ENCODE results near the gene FOXN3. TPM values are rescaled to one million over a fixed set of nuclear protein-coding genes. Genes with fewer than 3 reads are reported as not detected.

Gene FOXN3
- total and polyA plus RNA-seq, 2 donors (not counting 3 experiments of a cell fraction or from before 2014, with no cell fraction given): 16.9 to 41.8 TPM

- Histone ChIP-seq H4K20me1 (replicated peaks; ENCODE audit: control insufficient read depth, extremely low read depth, insufficient read depth, low read length) (no peaks in the 10 kb centered on the region), H3K27ac (ENCODE audit: insufficient read depth, low read depth, low read length) (no peak overlapping the region), H3K79me2 (ENCODE audit: control insufficient read depth, insufficient read depth, low read length) (no peaks in the 10 kb centered on the region), H3K9me1 (replicated peaks; ENCODE audit: control insufficient read depth, extremely low read depth, insufficient read depth, low read length) (no peaks in the 10 kb centered on the region), H3K4me1 (ENCODE audit: control insufficient read depth, extremely low read depth, insufficient read depth, low read length) (peaks cover 5% of the 10 kb centered on the region), H3K27me3 (ENCODE audit: control insufficient read depth in 2 of 2, insufficient read depth in 2 of 2, low read length in 2 of 2) (no peaks in the 10 kb centered on the region), H3K9me3 (replicated peaks; ENCODE audit: control insufficient read depth, insufficient read depth, low read length) (no peaks in the 10 kb centered on the region), H3K4me2 (ENCODE audit: insufficient read depth, low read length) (no peak overlapping the region), H2AFZ (ENCODE audit: low read depth, low read length) (no peak overlapping the region), H3K36me3 (ENCODE audit: control insufficient read depth in 2 of 2, extremely low read depth in 1 of 2, insufficient read depth in 2 of 2, low read length in 2 of 2) (no peaks in the 10 kb centered on the region), H3K4me3 (replicated peaks in 1 of 3; ENCODE audit: insufficient read depth in 1 of 3, low read depth in 1 of 3, low read length in 3 of 3) (no peak overlapping the region), H3K9ac (replicated peaks; ENCODE audit: extremely low read depth, insufficient read depth, low read length) (no peak overlapping the region)
- FAIRE-seq: no peak
- POLR2A ChIA-PET: interaction anchor here (0.7 kb wide), 2 partner anchors 20 to 84 kb away, joined by 3 read pairs; no protein-coding TSS in a partner anchor
- dilution Hi-C loops (cut with MboI; ENCODE audit: extremely low pct_ligation_motif_present, low sequenced_read_pairs) (no loop called here), intact Hi-C loops (cut with micrococcal nuclease) (no loop called here)
- CTCF ChIA-PET: interaction anchor here (0.7 kb wide), 1 partner anchor 282 kb away, joined by 3 read pairs; no protein-coding TSS in a partner anchor
- DNase-seq (ENCODE audit: low read depth, low spot score): no peak
- BruUV-seq (replicated peaks): no TSS peak
- TF ChIP-seq, protein P1, sequence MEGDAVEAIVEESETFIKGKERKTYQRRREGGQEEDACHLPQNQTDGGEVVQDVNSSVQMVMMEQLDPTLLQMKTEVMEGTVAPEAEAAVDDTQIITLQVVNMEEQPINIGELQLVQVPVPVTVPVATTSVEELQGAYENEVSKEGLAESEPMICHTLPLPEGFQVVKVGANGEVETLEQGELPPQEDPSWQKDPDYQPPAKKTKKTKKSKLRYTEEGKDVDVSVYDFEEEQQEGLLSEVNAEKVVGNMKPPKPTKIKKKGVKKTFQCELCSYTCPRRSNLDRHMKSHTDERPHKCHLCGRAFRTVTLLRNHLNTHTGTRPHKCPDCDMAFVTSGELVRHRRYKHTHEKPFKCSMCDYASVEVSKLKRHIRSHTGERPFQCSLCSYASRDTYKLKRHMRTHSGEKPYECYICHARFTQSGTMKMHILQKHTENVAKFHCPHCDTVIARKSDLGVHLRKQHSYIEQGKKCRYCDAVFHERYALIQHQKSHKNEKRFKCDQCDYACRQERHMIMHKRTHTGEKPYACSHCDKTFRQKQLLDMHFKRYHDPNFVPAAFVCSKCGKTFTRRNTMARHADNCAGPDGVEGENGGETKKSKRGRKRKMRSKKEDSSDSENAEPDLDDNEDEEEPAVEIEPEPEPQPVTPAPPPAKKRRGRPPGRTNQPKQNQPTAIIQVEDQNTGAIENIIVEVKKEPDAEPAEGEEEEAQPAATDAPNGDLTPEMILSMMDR (IDR thresholded peaks at IDR 0.05; ENCODE audit: extremely low read depth in 1 of 2, insufficient read depth in 1 of 2, low read depth in 1 of 2, low read length in 2 of 2): no peak
Measured at GRCh38 chr14:89435492-89435891, 18.5 kb upstream of the FOXN3 start.

- peaks cover 20% of the 10 kb centered on the region for H3K4me1 ChIP-seq (ENCODE audit: control insufficient read depth, extremely low read depth, insufficient read depth, low read length)
- H2AFZ ChIP-seq (ENCODE audit: low read depth, low read length): no peak overlapping the region
- no peak overlapping the region for H3K27ac ChIP-seq (ENCODE audit: insufficient read depth, low read depth, low read length)
- ChIA-PET POLR2A (no interaction called here), CTCF (no interaction called here)
- H3K4me2 ChIP-seq (ENCODE audit: insufficient read depth, low read length): no peak overlapping the region
- H3K27me3 ChIP-seq (ENCODE audit: control insufficient read depth in 2 of 2, insufficient read depth in 2 of 2, low read length in 2 of 2): no peaks in the 10 kb centered on the region
- H3K4me3 ChIP-seq (replicated peaks in 1 of 3; ENCODE audit: insufficient read depth in 1 of 3, low read depth in 1 of 3, low read length in 3 of 3): no peak overlapping the region
- H3K36me3 ChIP-seq (ENCODE audit: control insufficient read depth in 2 of 2, extremely low read depth in 1 of 2, insufficient read depth in 2 of 2, low read length in 2 of 2): no peaks in the 10 kb centered on the region
- BruUV-seq (replicated peaks): no TSS peak
- intact Hi-C loops (cut with micrococcal nuclease): no loop called here
- no peak for TF ChIP-seq MAX (IDR thresholded peaks at IDR 0.05; ENCODE audit: insufficient read depth, insufficient read length)
- TF ChIP-seq POLR2AphosphoS5 (IDR thresholded peaks at IDR 0.05; ENCODE audit: insufficient read depth, low read depth, low read length): no peak
- no peak for TF ChIP-seq EZH2 (IDR thresholded peaks at IDR 0.05; ENCODE audit: borderline replicate concordance, low read depth, low read length, severe bottlenecking)
- TF ChIP-seq FOS (IDR thresholded peaks at IDR 0.05; ENCODE audit: borderline replicate concordance, insufficient read depth, low read length): no peak
- no peak for TF ChIP-seq JUN (IDR thresholded peaks at IDR 0.05; ENCODE audit: borderline replicate concordance, insufficient read depth, insufficient read length, low read depth)
- TF ChIP-seq POLR2A (IDR thresholded peaks at IDR 0.05; ENCODE audit: low read depth, low read length): no peak
- no peak for TF ChIP-seq GATA2 (IDR thresholded peaks at IDR 0.05; ENCODE audit: insufficient read depth, insufficient read length, low read depth, low read length)
- no peak for TF ChIP-seq MYC (IDR thresholded peaks at IDR 0.05; ENCODE audit: low read depth, low read length)
- TF ChIP-seq, protein P1 (IDR thresholded peaks at IDR 0.05; ENCODE audit: extremely low read depth in 1 of 2, insufficient read depth in 1 of 2, low read depth in 1 of 2, low read length in 2 of 2): no peak
- H4K20me1 ChIP-seq (replicated peaks; ENCODE audit: control insufficient read depth, extremely low read depth, insufficient read depth, low read length): no peaks in the 10 kb centered on the region
- H3K9me3 ChIP-seq (replicated peaks; ENCODE audit: control insufficient read depth, insufficient read depth, low read length): no peaks in the 10 kb centered on the region
- H3K79me2 ChIP-seq (ENCODE audit: control insufficient read depth, insufficient read depth, low read length): no peaks in the 10 kb centered on the region
- H3K9me1 ChIP-seq (replicated peaks; ENCODE audit: control insufficient read depth, extremely low read depth, insufficient read depth, low read length): no peaks in the 10 kb centered on the region
- dilution Hi-C loops (cut with MboI; ENCODE audit: extremely low pct_ligation_motif_present, low sequenced_read_pairs): no loop called here
- H3K9ac ChIP-seq (replicated peaks; ENCODE audit: extremely low read depth, insufficient read depth, low read length): no peak overlapping the region
- no peak for DNase-seq (ENCODE audit: low read depth, low spot score)
- FAIRE-seq: no peak
Measured at GRCh38 chr14:89432226-89432625, 15.2 kb upstream of the FOXN3 start.
